ENCODE data around the gene RAD21L1. TPM values are rescaled to one million over a fixed set of nuclear protein-coding genes. Genes with fewer than 3 reads are reported as not detected.

RAD21L1 gene
- polyA plus RNA-seq, 1 experiment, result 0.04 TPM

- POLR2A ChIA-PET, result interaction anchor here (0.9 kb wide), 1 partner anchor 23 kb away, joined by 3 read pairs; no protein-coding TSS in a partner anchor
- no peak for DNase-seq (ENCODE audit: low read depth, low spot score)
- TF ChIP-seq, protein P1, sequence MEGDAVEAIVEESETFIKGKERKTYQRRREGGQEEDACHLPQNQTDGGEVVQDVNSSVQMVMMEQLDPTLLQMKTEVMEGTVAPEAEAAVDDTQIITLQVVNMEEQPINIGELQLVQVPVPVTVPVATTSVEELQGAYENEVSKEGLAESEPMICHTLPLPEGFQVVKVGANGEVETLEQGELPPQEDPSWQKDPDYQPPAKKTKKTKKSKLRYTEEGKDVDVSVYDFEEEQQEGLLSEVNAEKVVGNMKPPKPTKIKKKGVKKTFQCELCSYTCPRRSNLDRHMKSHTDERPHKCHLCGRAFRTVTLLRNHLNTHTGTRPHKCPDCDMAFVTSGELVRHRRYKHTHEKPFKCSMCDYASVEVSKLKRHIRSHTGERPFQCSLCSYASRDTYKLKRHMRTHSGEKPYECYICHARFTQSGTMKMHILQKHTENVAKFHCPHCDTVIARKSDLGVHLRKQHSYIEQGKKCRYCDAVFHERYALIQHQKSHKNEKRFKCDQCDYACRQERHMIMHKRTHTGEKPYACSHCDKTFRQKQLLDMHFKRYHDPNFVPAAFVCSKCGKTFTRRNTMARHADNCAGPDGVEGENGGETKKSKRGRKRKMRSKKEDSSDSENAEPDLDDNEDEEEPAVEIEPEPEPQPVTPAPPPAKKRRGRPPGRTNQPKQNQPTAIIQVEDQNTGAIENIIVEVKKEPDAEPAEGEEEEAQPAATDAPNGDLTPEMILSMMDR (IDR thresholded peaks at IDR 0.05; ENCODE audit: low read depth, low read length), result no peak
- CTCF ChIA-PET, result interaction anchor here (0.7 to 1.1 kb wide), 3 partner anchors 17 to 172 kb away, joined by 3 read pairs; partner anchors contain the start of gene RAD21L1
- Histone ChIP-seq H3K27ac (ENCODE audit: low read depth, low read length) (no peak overlapping the region), H3K27me3 (ENCODE audit: control insufficient read depth, insufficient read depth, low read length) (no peaks in the 10 kb centered on the region), H3K4me3 (ENCODE audit: low read depth, low read length) (peak overlapping the region; percentile 70), H3K9me3 (ENCODE audit: control insufficient read depth, insufficient read depth, low read length) (0 out of 2 replicates have a peak, but pooled peaks cover 3% of the 10 kb centered on the region)
Measured at GRCh38 chr20:1265226-1265915, 39.5 kb downstream of the RAD21L1 start.

DNA sequence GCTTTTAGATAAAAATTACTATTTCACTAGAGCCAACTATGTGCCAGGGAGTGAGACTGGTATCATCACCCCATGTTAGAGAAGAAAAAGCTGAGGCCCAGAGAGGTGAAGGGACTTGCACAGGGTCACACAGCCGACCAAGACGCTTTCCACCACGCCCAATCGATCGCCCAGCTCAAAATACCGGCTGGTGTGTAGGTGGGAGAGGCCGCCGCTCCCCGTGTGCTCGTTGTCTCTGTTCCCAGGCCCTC, 40.0 kb downstream of the RAD21L1 start:
- H3K4me3 ChIP-seq (ENCODE audit: low read depth, low read length), result peak overlapping the region; percentile 70
- POLR2A ChIA-PET, result interaction anchor here (0.9 kb wide), 1 partner anchor 24 kb away, joined by 3 read pairs; no protein-coding TSS in a partner anchor
- H3K27ac ChIP-seq (ENCODE audit: low read depth, low read length), result no peak overlapping the region

DNA sequence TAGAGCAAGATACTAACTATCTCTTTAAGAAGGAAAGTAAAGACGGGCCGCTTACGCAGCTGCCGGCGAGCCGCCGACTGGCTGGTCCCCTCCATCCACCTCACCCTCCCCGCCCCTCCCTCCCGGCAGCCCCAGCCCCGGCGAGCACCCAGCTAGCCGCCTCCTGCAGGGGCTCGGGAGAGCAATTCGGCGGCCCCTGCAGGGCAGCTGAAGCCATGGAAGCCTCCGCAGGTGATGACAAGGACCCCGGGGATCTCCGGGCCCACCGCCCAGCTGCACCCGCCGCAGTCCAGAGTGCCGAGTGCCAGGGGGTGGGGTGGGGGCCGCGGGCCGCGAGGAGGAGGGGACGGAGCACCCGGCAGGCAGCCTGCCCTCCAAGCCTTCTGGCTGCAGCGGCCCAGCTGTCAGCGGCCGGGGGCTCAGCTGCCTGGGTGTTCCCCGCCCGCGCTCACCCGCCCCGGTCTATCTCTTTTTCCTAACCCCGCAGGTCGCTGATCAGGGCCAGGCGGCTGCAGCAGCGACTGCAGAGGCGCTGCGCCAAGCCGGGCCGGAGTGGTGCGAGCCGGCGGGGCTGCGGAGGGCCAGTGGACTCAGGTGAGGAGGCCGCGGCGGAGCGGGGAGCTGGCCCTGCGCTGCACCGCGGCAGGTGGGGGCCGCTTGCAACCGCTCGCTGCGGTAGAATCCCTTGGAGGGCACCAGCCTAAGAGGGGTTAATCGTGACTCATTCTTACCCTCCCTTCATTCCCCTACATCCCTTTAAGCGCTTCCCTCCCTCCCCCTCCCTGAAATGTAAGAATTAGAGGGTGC, 40.5 kb downstream of the RAD21L1 start, which contains the start of gene SNPH:
SNPH (plus strand) TSS at position 128 of the 807 bp plus-strand sequence. CDS start 29,946 bp downstream, outside the sequence.
- ChIA-PET POLR2A (interaction anchor here (0.9 to 1.1 kb wide), 2 partner anchors 24 to 200 kb away, joined by 3 read pairs; partner anchors contain the start of gene NSFL1C), CTCF (interaction anchor here (0.7 to 1.7 kb wide), 5 partner anchors 18 to 202 kb away, joined by 3 to 5 read pairs (median 3); partner anchors contain the start of gene RAD21L1)
- TF ChIP-seq, protein P1 (IDR thresholded peaks at IDR 0.05; ENCODE audit: low read depth, low read length), result no peak
- 0 out of 2 replicates have a peak, but pooled peaks cover 3% of the 10 kb centered on the region for H3K9me3 ChIP-seq (ENCODE audit: control insufficient read depth, insufficient read depth, low read length)
- peak; percentile 48 for DNase-seq (ENCODE audit: low read depth, low spot score)
- H3K27me3 ChIP-seq (ENCODE audit: control insufficient read depth, insufficient read depth, low read length), result no peaks in the 10 kb centered on the region
- H3K4me3 ChIP-seq (ENCODE audit: low read depth, low read length), result peak within 1 kb of the TSS; percentile 70
- no peak within 1 kb of the TSS for H3K27ac ChIP-seq (ENCODE audit: low read depth, low read length)

More for the DNA sequence above, 40.0 kb downstream of the RAD21L1 start:
- no peaks in the 10 kb centered on the region for H3K27me3 ChIP-seq (ENCODE audit: control insufficient read depth, insufficient read depth, low read length)
- TF ChIP-seq, protein P1 (IDR thresholded peaks at IDR 0.05; ENCODE audit: low read depth, low read length), result no peak
- CTCF ChIA-PET, result interaction anchor here (0.7 to 1.1 kb wide), 3 partner anchors 18 to 171 kb away, joined by 3 read pairs; partner anchors contain the start of gene RAD21L1
- DNase-seq (ENCODE audit: low read depth, low spot score), result no peak
- H3K9me3 ChIP-seq (ENCODE audit: control insufficient read depth, insufficient read depth, low read length), result 0 out of 2 replicates have a peak, but pooled peaks cover 3% of the 10 kb centered on the region

GRCh38 chr20:1267161-1267560, 41.3 kb downstream of the RAD21L1 start:
- Histone ChIP-seq H3K4me3 (ENCODE audit: low read depth, low read length) (peak overlapping the region; percentile 70), H3K27me3 (ENCODE audit: control insufficient read depth, insufficient read depth, low read length) (no peaks in the 10 kb centered on the region), H3K27ac (ENCODE audit: low read depth, low read length) (no peak overlapping the region), H3K9me3 (ENCODE audit: control insufficient read depth, insufficient read depth, low read length) (0 out of 2 replicates have a peak, but pooled peaks cover 3% of the 10 kb centered on the region)
- CTCF ChIA-PET, result interaction anchor here (0.7 to 1.7 kb wide), 2 partner anchors 31 to 201 kb away, joined by 5 read pairs; no protein-coding TSS in a partner anchor
- TF ChIP-seq, protein P1 (IDR thresholded peaks at IDR 0.05; ENCODE audit: low read depth, low read length), result no peak
- DNase-seq (ENCODE audit: low read depth, low spot score), result no peak
- POLR2A ChIA-PET, result interaction anchor here (1.1 kb wide), 1 partner anchor 199 kb away, joined by 3 read pairs; the partner anchor contains the start of gene NSFL1C
